Amniotic epithelial cell (primary cell): ENCODE measurements around the gene NBPF1.
"Not testable (repeated sequence)": the region's sequence is repeated elsewhere in the genome, so short reads cannot be mapped to it uniquely, and the experiment has no call there.

Source experiments
- DNase-seq: peaks from one replicate; pipeline ENCODE4 v3.0.0-alpha.2; 2010; ENCODE audit warnings: low read depth

NBPF1 gene

GRCh38 chr1:16545682-16546095, 67.7 kb downstream of the NBPF1 start:
- peak; percentile 58 for DNase-seq

GRCh38 chr1:16540421-16540893, 72.9 kb downstream of the NBPF1 start:
- peak; percentile 70 for DNase-seq

GRCh38 chr1:16537528-16537927, 75.8 kb downstream of the NBPF1 start:
- not testable (repeated sequence) for DNase-seq

- not testable (repeated sequence) for DNase-seq
Observed at GRCh38 chr1:16536796-16537195, 76.6 kb downstream of the NBPF1 start.

- DNase-seq = not testable (repeated sequence)
Observed at GRCh38 chr1:16535898-16536297, 77.5 kb downstream of the NBPF1 start.

GRCh38 chr1:16535487-16535886, 77.9 kb downstream of the NBPF1 start:
- DNase-seq = not testable (repeated sequence)

- peak; percentile 70 for DNase-seq
Observed at GRCh38 chr1:16534829-16535456, 78.4 kb downstream of the NBPF1 start.

- DNase-seq = not testable (repeated sequence)
Observed at GRCh38 chr1:16534239-16534828, 79.0 kb downstream of the NBPF1 start.

- DNase-seq = not testable (repeated sequence)
Observed at GRCh38 chr1:16532235-16532991, 81.0 kb downstream of the NBPF1 start.

- not testable (repeated sequence) for DNase-seq
Observed at GRCh38 chr1:16528338-16528737, 85.0 kb downstream of the NBPF1 start.

- not testable (repeated sequence) for DNase-seq
Observed at GRCh38 chr1:16525769-16526168, 87.6 kb downstream of the NBPF1 start.

- DNase-seq = not testable (repeated sequence)
Observed at GRCh38 chr1:16521679-16522078, 91.7 kb downstream of the NBPF1 start.

- DNase-seq = no peak
Observed at GRCh38 chr1:16521288-16521583, 92.1 kb downstream of the NBPF1 start.

- peak; percentile 55 for DNase-seq
Observed at GRCh38 chr1:16520435-16521287, 92.7 kb downstream of the NBPF1 start.

GRCh38 chr1:16519255-16519951, 94.0 kb downstream of the NBPF1 start:
- peak; percentile 89 for DNase-seq

- DNase-seq = not testable (repeated sequence)
Observed at GRCh38 chr1:16518913-16519254, 94.5 kb downstream of the NBPF1 start.

- DNase-seq = not testable (repeated sequence)
Observed at GRCh38 chr1:16516694-16517410, 96.5 kb downstream of the NBPF1 start.

GRCh38 chr1:16514107-16515055, 99.0 kb downstream of the NBPF1 start, which contains the start of gene RNU1-1:
TSS of gene RNU1-1 (minus strand) at chr1:16514285.
- peak; percentile 82 for DNase-seq

GRCh38 chr1:16513412-16514106, 99.8 kb downstream of the NBPF1 start:
- DNase-seq = peak; percentile 98
